OCI-LY7 (cell line): ENCODE results near the gene KCNQ1OT1.

Source experiments
- EZH2phosphoT487 ChIP-seq: fragments of 200-600 bp; sonication (generic); IDR thresholded peaks from 2 replicates; pipeline ENCODE4 v1.6.1; 2018; ENCODE audit warnings: low read depth, borderline replicate concordance, mild to moderate bottlenecking, mixed run types, antibody characterized with exemption, low read length, moderate library complexity, mixed read lengths
- TF ChIP-seq, protein P1 (sequence below): fragments of 200-600 bp; sonication (generic); conservative IDR thresholded peaks from 2 replicates; pipeline ENCODE4 v1.5.1; 2014; ENCODE audit warnings: mild to moderate bottlenecking, antibody characterized with exemption, low read length, moderate library complexity, mixed read lengths

DNA sequence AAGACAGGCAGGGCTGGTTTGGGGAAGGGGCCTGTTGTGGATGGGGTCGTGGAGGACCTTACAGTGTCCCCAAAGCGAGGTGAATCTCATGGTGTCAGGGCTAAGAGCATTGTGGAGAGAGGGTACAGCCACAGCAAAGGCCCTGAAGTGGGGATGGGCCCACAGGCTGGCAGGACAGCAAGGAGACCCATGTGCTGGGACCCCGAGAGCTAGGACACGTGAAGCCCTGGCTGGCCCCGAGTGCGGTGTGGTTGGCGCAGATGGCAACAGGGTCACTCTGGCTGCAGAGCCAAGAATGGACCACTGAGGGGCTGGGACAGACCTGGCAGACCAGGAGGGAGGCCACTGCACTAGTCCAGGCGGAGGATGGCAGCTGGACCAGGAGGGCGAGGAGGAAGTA is 30.0 kb upstream of the KCNQ1OT1 start:
- TF ChIP-seq, protein P1, sequence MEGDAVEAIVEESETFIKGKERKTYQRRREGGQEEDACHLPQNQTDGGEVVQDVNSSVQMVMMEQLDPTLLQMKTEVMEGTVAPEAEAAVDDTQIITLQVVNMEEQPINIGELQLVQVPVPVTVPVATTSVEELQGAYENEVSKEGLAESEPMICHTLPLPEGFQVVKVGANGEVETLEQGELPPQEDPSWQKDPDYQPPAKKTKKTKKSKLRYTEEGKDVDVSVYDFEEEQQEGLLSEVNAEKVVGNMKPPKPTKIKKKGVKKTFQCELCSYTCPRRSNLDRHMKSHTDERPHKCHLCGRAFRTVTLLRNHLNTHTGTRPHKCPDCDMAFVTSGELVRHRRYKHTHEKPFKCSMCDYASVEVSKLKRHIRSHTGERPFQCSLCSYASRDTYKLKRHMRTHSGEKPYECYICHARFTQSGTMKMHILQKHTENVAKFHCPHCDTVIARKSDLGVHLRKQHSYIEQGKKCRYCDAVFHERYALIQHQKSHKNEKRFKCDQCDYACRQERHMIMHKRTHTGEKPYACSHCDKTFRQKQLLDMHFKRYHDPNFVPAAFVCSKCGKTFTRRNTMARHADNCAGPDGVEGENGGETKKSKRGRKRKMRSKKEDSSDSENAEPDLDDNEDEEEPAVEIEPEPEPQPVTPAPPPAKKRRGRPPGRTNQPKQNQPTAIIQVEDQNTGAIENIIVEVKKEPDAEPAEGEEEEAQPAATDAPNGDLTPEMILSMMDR, result no peak
- TF ChIP-seq EZH2phosphoT487, result no peak
